HL-60 (cell line): Measurements from ENCODE around the gene CD72.

ENCODE experiments used
- DNase-seq, 2 experiments: peaks; one replicate each; pipeline ENCODE4 v3.0.0-alpha.2; 2010 to 2020; ENCODE audit warnings: low read depth in 1 of 2, low spot score in 1 of 2
- H3K27ac ChIP-seq: fragments of 250-450 bp; sonication (Bioruptor Pico); replicated peaks from 2 replicates; pipeline ENCODE4 v1.5.1; 2020; ENCODE audit warnings: mild to moderate bottlenecking, moderate library complexity
- H3K27me3 ChIP-seq: fragments of 250-450 bp; sonication (Bioruptor Pico); 2 replicates; pipeline ENCODE4 v1.5.1; 2021; ENCODE audit warnings: mild to moderate bottlenecking, moderate library complexity; ENCODE audit not compliant: insufficient read depth, poor library complexity, severe bottlenecking
- H3K4me3 ChIP-seq: replicated peaks from 2 replicates; pipeline ENCODE4 v1.5.1; 2011; ENCODE audit warnings: mild to moderate bottlenecking, control low read depth, low read length; ENCODE audit not compliant: insufficient read depth
- CTCF ChIP-seq: IDR thresholded peaks from one replicate; pipeline ENCODE4 v1.5.1; 2011; ENCODE audit warnings: low read length, control low read depth, inconsistent platforms; ENCODE audit not compliant: insufficient read depth
- GABPA ChIP-seq: IDR thresholded peaks from 2 replicates; pipeline ENCODE4 v1.6.1; 2012; ENCODE audit warnings: low read depth
- POLR2AphosphoS5 ChIP-seq: IDR thresholded peaks from 2 replicates; pipeline ENCODE4 v1.6.1; 2012; ENCODE audit warnings: low read depth
- SPI1 ChIP-seq: IDR thresholded peaks from 2 replicates; pipeline ENCODE4 v1.6.1; 2012; ENCODE audit warnings: low read depth, mild to moderate bottlenecking, borderline replicate concordance
- TF ChIP-seq, protein P1 (sequence below): IDR thresholded peaks from 2 replicates; pipeline ENCODE4 v1.6.1; 2012; ENCODE audit warnings: low read depth; ENCODE audit not compliant: insufficient replicate concordance

The CD72 gene

DNA sequence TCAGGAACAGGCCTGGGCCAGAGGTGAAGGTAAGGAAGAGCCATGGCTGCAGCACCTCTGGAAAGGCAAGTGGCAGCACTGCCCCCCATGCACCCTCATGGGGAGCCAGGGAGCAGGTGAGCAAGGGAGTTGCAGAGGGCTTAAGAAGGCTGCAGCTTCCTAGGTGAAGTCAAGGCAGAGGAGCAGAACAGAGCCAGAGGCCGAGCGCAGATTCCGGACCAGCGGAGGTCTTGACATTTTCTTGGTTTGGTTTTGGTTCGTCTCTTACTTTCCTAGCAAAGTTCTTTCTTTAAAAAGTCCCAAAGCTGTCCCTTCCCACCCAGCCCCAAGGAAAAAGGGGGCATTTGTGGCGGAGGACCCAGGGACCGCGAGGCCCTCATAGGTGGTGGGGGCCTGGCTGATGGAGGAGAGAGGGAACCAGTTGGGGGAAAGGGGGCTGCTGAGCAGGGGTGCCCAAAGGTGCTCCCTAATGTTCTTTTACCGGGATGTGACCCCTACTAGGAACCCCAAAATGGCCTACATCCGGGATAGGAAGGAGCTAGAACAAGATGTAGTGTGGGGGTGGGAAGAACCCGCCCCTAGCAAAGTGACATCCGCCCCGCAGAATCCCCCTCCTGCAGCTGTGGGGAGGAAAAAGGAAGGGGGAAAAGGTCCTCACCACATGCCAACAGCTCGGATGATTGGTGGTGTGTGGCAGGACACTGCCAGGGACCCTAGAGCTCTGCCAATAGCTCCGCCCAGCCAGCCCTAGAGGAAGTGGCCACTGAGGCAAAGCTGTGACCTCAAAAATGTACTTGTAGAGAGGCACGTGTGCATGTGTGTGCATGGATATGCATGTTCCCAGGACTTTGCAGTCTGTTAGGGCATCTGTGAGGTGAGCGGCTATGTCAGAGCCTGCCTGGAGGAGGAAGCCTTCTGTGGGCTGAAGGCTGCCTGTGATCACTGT is 914 bp upstream of the CD72 start:
- peak in 1 of 2 experiments; percentile 78 for DNase-seq
- peak overlapping the region; percentile 57 for H3K27ac ChIP-seq
- H3K4me3 ChIP-seq = no peak overlapping the region
- no peaks in the 10 kb centered on the region for H3K27me3 ChIP-seq
- TF ChIP-seq CTCF = no peak
- TF ChIP-seq, protein P1, sequence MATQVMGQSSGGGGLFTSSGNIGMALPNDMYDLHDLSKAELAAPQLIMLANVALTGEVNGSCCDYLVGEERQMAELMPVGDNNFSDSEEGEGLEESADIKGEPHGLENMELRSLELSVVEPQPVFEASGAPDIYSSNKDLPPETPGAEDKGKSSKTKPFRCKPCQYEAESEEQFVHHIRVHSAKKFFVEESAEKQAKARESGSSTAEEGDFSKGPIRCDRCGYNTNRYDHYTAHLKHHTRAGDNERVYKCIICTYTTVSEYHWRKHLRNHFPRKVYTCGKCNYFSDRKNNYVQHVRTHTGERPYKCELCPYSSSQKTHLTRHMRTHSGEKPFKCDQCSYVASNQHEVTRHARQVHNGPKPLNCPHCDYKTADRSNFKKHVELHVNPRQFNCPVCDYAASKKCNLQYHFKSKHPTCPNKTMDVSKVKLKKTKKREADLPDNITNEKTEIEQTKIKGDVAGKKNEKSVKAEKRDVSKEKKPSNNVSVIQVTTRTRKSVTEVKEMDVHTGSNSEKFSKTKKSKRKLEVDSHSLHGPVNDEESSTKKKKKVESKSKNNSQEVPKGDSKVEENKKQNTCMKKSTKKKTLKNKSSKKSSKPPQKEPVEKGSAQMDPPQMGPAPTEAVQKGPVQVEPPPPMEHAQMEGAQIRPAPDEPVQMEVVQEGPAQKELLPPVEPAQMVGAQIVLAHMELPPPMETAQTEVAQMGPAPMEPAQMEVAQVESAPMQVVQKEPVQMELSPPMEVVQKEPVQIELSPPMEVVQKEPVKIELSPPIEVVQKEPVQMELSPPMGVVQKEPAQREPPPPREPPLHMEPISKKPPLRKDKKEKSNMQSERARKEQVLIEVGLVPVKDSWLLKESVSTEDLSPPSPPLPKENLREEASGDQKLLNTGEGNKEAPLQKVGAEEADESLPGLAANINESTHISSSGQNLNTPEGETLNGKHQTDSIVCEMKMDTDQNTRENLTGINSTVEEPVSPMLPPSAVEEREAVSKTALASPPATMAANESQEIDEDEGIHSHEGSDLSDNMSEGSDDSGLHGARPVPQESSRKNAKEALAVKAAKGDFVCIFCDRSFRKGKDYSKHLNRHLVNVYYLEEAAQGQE = no peak
- TF ChIP-seq POLR2AphosphoS5 = 0 out of 2 replicates have a peak, but pooled peaks have one; percentile 49
- peak; percentile 33; the same call in 1 of the 2 replicates for TF ChIP-seq GABPA
- peak; percentile 61; the same call in 1 of the 2 replicates for TF ChIP-seq SPI1

- Histone ChIP-seq H3K4me3 (no peak overlapping the region; the same call in 1 of the 2 replicates), H3K27me3 (no peaks in the 10 kb centered on the region), H3K27ac (no peak overlapping the region)
- DNase-seq = no peak
- TF ChIP-seq GABPA (no peak), POLR2AphosphoS5 (no peak), SPI1 (no peak), CTCF (no peak)
- TF ChIP-seq, protein P1 = no peak
Observed at GRCh38 chr9:35617548-35617947, 665 bp downstream of the CD72 start.

DNA sequence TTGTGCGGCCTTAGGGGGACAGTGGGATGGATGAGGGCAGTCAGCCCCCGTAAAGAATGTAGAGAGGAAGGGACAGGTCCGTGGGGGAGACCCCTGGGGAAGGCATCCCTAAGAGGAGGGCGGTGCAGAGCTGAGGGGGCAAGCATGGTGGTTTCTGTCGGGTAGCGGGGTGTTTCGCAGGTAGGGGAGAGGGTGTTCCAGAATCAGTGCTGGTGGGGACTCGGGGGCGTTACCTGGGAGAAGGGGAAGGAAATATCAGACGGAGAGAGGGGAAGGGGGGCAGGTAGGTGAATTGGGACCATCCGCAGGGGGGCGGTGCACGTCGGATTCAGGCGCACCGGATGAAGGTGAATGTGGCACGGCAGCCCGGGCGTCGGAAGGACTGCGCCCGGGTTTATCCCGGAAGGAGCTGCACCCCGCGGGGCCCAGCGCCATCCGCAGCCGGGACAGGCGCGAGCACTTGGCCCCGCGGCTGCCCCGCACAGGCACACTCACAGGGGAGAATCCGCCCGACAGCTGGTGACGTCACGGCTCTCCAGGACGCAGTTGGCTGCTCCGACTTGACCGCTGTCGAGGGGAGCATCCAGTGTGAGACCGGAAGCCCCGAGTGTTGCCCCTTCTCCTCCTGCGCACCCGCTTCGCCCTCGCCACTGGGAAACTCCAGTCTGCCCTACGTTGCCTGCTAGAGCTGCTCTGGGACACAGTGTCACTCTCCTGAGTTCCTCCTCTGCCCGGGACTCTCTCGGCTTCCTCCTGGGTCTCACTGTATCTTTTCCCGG is 1.3 kb downstream of the CD72 start:
- TF ChIP-seq CTCF = no peak
- TF ChIP-seq GABPA = no peak
- no peak for TF ChIP-seq SPI1
- TF ChIP-seq POLR2AphosphoS5 = no peak
- TF ChIP-seq, protein P1 = no peak
- Histone ChIP-seq H3K27ac (no peak overlapping the region), H3K27me3 (no peaks in the 10 kb centered on the region), H3K4me3 (peak overlapping the region; percentile 38)
- peak; percentile 41 to 73 for DNase-seq
